Measurements from ENCODE around the gene GAB3.
"Not testable (repeated sequence)": the region's sequence is repeated elsewhere in the genome, so short reads cannot be mapped to it uniquely, and the experiment has no call there.

GAB3 gene

DNA sequence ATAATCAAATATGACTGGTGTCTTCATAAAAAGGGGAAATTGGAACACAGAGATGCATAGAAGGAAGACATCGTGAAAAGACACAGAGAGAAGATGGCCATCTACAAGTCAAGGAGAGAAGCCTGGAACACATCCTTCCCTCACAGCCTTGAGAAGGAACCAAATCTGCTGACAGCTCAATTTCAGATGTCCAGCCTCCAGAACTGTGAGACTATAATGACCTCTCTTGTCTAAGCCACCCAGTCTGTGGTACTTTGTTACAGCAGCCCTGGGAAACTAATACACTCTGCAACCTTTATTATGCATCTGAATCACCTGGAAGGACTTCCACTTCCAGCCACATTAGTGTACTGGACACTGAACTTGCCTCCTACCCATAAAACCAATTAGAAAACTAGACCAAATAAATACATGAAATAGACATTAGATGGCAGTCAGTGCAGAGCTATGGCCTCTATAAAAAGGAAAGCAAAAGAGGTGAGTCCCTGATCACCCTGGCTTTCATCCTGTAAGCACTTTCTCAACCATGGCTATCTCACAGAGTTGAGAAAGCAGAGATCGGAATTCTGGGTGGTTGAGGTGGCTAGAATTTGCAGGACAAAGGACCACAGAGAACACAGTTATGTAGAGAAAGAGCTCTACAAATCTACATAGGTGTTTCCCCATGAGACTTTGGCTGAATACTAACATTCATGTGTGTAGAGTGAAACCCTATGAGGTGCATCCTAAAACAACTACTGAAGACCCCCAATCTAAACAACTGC lies 25.7 kb downstream of the GAB3 start:
- DNase-seq (ENCODE audit: low spot score): no peak

DNA sequence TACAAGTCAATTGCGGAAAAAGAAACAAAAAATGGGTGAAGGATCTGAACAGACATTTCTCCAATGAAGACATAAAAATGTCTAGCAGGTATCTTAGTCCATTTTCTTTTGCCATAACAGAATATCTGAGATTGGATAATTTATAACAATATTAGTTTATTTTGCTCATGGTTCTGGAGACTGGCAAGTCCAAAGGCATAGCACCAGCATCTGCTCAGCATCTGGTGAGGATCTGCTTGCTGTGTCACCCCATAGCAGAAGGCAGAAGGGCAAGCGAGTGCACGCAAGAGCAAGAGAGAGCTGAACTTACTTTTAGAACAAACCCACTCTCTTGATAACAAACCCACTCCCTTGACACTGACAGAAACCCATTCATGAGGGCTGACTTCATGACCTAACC lies 29.7 kb downstream of the GAB3 start:
- no peak for DNase-seq (ENCODE audit: low spot score)

DNA sequence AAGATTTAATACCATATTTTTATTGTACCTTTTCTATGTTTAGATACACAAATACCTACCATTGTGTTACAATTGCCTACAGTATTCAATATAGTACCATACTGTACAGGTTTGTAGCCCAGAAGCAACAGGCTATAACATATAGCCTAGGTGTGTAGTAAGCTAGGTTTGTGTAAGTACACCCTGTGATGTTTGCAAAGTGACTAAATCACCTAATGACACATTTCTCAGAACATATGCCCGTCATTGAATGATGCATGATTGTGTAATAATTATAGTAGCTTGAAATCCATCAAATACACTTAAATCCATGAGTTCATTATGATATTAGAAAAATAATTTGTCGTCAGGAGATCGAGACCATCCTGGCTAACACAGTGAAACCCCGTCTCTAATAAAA lies 30.8 kb downstream of the GAB3 start:
- no peak for DNase-seq (ENCODE audit: low spot score)

DNA sequence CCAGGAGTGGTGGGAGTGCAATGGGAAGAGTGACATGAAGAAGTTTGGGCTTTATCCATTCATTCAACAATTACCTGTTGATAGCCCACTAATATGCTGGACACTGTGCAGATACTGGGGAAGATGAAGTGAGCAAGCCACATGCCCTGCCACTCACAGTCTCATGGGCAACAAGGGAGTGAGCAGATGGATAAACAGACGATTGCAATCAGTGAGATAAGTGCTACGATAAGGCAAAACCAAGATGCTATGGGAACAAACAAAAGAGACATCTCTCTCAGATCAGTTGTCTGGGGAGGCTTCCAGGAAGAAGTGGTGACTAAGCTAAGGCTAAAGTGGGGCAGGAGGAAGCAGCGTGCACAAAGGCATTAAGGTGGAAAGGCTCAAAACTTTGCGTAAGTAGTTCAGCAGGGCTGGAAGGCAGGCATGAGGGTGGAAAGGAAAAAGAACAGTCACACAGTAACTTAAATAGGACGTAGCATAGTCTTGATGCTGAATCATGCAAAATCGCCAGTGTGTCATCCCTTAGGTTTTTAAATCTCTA lies 31.7 kb downstream of the GAB3 start:
- no peak for DNase-seq (ENCODE audit: low spot score)

DNA sequence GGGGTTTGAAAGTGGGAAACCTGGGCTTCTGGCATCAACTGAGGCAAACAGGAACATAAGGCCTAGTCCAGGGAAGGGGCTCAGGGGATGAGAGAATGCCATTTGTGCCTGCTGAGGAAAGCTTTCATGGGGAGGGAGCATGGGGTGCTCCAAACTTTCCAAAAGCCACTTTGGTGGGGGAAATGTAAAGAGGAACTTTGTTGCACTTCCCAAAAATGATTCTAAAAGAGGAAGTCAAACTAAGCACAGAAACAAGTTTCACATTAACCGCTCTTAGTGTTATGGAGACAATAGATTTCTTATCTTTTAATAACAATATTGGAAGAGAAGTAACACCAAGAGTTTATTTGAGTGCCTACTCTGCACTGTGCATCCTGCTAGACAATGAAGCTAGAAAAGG lies 32.3 kb downstream of the GAB3 start:
- no peak for DNase-seq (ENCODE audit: low spot score)

DNA sequence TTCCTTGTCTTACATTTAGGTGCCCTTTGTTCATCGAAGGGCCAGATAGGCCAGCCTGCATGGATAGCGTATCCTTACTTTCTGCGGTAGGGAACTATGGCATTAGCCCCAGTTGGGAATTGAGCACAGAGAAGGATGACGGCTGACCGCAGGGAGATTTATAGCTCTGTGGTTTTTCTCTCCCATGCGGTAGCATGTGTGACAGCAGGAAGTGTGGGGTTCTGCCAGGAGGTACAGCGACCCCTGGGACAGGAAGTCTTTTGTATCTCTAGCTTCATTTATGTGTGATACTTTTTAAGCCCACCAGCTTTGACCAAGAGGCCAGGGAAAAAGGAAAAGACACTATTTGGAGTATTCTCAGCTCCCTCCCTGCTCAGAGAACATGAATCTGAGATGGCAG lies 33.1 kb downstream of the GAB3 start:
- peak; percentile 54 for DNase-seq (ENCODE audit: low spot score)

DNA sequence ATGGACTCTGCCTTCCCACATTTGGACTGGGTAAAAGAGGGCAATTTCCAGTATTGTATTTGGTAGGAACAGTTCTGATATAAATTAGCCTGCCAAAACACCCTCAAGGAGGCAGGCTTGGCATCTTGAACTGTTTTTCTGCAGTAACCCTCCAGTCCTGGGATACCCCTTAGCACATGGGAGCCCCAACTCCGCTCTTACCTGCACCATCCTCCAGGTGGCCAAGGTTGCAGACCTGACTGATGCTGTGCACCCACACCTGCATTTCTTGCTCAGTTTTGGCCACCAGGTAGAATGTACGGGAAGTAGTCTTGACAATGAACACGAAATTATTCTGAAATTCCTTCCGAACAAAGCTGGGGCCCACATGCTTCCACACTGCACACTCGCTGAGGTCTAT lies 35.1 kb downstream of the GAB3 start:
- DNase-seq (ENCODE audit: low spot score): no peak

DNA sequence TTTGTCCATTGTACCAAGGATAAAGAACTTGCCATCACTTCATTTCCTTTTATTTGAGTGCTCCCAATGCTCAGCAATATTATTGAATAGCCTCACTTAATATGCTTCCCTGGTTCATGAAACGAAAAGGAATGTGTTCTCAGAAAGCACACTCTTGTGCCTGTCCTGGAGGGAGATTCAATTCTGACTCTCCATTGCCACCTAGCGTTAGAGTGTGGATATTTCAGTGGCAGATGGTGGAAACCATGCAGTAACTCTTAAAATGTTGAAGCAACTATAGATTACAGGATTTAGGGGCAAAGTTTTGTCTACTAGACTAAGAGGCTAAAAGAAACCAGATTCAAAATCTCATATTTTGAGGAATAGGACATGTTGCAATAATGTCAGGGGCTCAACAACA lies 36.0 kb downstream of the GAB3 start:
- DNase-seq (ENCODE audit: low spot score): peak; percentile 72

DNA sequence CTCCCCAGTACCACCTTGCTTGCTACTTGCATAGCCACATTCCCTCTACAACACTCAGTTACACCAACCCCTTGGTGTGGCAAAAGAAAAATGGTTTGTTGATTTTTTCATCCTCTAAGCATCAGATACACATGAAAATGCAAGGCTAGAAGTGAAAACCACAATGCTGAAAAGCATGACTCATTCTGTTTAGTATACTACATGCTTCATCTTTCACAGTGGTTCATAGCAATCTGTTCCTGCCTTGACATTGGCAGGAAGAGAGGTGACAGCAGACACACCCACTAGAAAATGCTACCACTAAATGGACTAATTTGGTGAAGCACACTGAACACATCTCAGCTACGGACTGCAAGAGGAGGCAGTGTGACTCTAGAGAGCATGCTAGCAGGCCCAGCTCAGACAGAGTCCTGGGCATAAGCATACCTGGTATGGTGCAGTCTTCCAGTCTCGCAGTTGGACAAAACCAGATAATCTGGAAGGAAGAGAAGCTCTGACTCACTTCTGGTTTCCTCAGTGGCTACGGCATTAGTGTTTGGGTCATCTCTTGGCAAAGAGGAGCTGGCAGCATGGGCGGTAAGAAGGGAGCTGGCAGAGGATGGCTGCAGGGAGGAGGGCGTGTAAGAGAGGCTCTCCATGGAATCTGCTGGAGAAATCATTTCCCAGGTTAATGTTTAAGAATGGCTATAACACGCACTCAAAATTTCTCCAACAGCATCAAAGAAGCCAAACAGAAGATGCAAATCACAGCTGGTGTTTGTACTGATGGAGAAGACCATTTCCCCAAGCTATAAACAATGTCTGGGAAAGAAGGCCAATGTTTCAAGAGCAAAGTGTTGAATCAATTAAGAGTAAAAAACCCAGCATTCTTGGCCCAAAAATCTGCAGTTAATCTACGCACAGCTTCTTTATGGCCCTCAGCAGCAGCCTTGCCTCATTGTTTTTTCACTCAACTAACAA lies 37.8 kb downstream of the GAB3 start:
- no peak for DNase-seq (ENCODE audit: low spot score)

DNA sequence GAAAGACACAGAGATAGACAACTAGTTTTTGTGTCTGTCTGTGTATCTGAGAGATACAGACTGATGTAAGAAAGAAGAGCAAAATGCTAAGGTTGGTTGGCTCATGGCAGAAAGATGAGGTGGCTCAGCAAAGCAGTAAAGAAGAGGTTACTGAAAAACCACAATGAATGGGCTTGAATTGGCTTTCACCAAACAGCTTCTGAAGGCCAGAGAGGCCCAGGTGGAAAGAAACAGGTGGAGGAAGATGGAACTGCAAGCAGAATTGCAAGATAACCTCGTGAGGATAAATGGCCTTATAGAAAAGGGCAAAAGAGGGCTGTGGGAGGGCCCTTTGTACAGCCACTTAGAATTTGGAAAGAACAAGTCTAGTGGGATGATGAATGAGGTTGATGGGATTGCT lies 39.6 kb downstream of the GAB3 start:
- DNase-seq (ENCODE audit: low spot score): no peak

DNA sequence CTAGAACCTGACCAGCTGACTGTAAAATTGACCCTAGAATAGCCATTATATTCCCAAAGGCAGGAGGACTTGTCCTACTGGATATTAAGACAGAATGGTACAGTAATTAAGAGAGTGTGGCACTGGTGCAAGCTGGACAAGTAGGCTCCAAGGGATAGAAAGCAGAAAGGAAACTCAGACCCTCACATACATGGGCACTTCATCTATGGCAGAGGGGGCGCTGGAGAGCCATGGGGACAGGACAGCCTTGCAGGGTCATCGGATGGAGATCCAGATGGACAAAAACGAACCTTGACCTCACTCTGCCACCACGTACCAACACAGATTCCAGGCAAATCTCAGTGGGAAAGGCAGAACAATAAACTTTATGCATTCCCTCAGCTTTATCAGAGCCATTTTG lies 40.6 kb downstream of the GAB3 start:
- no peak for DNase-seq (ENCODE audit: low spot score)

DNA sequence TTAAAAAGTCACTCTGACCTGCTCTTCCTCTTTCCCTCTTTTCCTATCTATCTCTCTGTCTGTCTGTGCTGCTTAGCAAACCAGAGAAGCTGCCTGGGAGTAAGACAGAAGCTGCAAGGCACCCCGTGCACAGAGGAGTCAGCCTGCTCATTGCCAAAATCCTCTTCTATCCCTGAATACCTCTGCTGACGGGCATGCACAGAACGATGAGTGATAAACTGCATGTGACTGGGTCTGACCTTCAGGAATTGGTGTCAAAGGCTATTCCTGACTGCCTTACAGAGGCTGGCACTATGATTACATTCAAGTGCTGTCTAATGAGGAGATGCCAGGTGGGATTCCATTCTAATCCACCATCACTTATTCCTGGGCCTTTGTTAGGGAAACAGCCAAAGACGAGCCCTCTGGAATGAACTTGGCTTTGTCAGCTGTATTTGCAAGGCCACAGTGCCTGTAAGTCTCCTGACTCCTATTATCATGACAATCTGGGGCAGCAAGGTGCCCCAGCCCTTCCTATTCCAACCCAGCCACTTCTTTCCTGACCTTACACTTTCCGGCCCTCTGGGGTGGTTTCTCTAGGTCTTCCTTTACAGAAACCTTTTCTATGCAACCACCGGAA lies 52.1 kb downstream of the GAB3 start:
- DNase-seq (ENCODE audit: low spot score): no peak

DNA sequence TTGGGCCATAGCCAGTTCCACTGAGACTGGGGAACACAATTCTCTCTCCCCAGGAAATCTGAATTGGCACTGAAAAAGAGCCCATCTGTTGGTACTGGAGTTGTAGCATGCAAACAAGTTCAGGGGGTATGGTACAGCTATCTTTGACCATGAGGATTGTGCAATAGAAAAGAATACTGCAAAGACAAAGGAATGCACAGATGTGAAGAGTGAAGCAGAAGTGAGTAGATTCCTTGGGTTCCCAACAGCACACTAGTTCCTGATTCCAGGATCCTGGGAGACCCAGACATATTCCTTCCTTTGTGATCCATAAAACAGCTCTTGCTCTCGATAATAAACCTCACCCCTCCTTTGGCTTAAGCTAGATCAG lies 54.2 kb downstream of the GAB3 start:
- no peak for DNase-seq (ENCODE audit: low spot score)

DNA sequence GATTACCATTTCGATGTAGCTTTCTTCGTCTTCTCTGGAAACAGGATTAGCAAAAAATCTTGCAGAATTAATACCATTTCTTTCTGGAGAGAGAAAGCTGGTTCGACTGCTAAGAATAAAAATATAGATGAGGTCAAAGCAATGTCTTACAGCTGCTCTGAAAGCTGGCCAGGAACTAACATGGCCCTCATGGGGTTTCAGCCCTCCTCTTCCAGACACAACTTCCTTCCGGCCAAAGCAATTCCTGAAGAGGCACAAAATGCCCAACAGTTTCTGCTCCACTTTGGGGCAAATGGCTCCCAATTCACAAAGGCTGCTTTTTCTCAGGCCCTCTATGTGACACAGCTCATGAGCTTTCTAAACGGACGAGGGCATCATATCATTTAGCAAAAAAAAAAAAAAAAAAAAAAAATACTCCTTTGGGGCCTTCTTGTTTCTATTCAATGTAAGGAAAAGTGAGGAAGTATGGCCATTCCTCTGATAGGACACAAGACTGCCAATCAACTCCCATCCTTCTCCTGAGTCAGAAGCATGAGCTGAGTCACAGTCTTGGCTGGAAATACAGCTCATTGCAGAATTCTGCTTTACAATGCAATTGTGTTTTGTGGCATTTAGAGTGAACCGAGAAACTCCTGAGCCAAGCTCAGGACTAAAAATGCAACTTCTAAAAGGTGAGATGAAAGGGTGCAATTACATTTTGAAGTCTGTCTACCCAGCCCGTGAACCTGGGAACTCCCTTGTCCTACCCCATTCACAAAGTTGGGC lies 54.8 kb downstream of the GAB3 start:
- no peak for DNase-seq (ENCODE audit: low spot score)

DNA sequence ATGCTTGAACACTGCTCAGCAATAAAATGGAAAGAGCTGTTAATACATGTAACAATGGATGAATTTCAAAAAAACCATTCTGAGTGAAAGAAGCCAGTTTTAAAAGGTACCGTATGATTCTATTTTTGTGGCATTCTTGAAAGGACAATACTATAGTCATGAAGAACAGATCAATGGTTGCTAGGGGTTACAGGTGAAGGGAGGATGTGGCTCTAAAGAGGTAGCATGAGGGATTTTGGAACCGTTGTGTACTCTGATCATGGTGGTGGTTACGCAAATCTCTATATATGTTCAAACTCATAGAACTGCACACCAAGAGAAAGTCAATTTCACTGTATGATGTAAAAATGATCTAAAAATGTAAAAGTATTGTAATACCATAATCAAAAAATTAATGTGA lies 57.5 kb downstream of the GAB3 start:
- no peak for DNase-seq (ENCODE audit: low spot score)

DNA sequence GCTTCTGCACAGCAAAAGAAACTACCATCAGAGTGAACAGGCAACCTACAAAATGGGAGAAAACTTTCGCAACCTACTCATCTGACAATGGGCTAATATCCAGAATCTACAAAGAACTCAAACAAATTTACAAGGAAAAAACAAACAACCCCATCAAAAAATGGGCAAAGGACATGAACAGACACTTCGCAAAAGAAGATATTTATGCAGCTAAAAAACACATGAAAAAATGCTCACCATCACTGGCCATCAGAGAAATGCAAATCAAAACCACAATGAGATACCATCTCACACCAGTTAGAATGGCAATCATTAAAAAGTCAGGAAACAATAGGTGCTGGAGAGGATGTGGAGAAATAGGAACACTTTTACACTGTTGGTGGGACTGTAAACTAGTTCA lies 60.4 kb downstream of the GAB3 start:
- DNase-seq (ENCODE audit: low spot score): not testable (repeated sequence)

DNA sequence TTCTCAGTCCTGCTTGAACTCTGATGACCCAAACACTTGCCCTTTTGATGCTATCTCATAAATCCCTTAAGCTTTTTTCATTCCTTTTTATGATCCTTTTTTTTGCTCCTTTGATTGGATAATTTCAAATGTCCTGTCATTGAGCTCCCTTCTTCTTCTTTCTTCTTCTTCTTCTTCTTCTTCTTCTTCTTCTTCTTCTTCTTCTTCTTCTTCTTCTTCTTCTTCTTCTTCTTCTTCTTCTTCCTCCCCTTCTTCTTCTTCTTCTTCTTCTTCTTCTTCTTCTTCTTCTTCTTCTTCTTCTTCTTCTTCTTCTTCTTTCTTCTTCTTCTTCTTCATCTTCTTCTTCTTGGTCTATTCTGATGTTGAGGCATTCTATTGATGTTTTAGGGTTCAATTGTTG lies 78.8 kb downstream of the GAB3 start:
- not testable (repeated sequence) for DNase-seq (ENCODE audit: low spot score)

DNA sequence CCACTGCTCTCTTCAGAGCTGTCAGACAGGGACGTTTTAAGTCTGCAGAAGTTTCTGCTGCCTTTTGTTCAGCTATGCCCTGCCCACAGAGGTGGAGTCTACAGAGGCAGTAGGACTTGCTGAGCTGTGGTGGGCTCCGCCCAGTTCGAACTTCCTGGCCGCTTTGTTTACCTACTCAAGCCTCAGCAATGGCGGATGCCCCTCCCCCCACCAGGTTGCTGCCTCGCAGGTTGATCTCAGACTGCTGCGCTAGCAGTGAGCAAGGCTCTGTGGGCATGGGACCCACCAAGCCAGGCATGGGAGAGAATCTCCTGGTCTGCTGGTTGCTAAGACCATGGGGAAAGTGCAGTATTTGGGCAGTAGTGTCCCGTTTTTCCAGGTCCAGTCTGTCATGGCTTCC lies 80.0 kb downstream of the GAB3 start:
- DNase-seq (ENCODE audit: low spot score): not testable (repeated sequence)

DNA sequence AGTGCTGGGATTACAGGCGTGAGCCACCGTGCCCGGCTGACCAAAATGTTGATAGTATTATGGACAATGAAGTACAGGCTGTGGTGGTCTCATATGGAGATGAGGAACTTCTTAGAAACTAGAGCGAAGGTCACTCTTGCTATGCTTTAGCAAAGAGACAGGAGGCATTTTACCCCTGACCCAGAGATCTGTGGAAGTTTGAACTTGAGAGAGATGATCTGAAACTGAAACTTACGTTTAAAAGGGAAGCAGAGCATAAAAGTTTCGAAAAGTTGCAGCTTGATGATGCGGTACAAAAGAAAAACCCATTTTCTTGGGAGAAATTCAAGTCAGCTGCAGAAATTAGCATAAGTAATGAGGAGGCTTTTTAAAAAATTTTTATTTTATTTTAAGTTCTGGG lies 89.0 kb downstream of the GAB3 start:
- peak; percentile 5 for DNase-seq (ENCODE audit: low spot score)

DNA sequence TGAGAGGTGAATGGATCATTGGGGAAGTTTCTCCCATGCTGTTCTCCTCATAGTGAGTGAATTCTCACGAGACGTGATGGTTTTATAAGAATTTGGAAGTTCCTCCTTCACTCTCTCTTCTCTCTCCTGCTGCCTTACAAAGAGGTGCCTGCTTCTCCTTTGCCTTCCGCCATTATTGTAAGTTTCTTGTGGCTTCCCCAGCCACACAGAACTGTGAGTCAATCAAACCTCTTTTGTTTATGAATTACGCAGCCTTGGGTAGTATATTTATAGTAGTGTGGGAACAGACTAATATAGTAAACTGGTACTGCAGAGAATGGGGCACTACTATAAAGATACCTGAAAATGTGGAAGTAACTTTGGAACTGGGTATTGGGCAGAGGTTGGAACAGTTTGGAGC lies 89.7 kb downstream of the GAB3 start:
- DNase-seq (ENCODE audit: low spot score): no peak

DNA sequence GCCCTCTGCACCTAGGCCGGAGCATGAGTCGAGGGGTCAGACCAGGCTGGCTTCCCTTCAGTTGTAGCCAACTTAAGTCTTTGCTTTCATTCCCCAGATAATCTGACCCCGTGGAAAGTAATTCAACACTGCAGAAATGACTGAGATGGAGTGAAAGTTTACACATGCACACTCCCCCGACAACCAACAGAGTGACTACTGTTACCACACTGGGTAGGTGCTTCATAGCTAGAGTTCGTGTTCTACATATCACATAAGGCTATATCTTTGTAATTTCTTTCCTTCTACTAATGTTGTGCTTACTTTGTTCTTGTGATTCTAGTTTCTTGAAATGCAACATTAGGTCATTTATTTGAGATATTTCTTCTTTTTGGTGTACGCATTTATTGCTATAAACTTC lies 90.3 kb downstream of the GAB3 start:
- no peak for DNase-seq (ENCODE audit: low spot score)

DNA sequence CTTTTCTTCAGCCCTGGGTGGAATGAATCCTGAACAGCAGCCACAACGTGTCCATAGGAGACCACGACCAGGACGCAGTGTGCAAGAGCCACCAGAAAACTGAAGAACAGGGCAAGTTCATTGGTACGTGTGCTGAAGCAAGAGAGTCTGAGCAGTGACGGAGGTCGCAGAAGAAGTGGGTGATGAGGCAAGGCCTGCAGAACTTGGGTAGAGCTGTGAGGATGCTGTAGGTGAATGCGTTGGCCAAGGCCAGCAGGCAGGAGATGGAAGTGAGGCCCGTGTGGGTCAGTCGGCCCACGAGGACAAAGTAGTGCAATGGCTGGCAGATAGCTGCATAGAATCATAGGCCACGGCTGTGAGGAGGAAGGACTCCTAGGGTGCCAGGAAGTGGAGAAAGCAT lies 91.9 kb downstream of the GAB3 start:
- no peak for DNase-seq (ENCODE audit: low spot score)

Data from NAMALWA (cell line).